NCI-H774 (cell line): Measurements from ENCODE around the gene RASGEF1C.
A peak's percentile ranks its signal among the peaks of the same experiment; 100 is the strongest.
"Not testable (repeated sequence)": the region's sequence is repeated elsewhere in the genome, so short reads cannot be mapped to it uniquely, and the experiment has no call there.

ENCODE experiments used
- DNase-seq: peaks from one replicate; lab custom pipeline; 2025; lab: John Stamatoyannopoulos, UW

RASGEF1C gene

DNA sequence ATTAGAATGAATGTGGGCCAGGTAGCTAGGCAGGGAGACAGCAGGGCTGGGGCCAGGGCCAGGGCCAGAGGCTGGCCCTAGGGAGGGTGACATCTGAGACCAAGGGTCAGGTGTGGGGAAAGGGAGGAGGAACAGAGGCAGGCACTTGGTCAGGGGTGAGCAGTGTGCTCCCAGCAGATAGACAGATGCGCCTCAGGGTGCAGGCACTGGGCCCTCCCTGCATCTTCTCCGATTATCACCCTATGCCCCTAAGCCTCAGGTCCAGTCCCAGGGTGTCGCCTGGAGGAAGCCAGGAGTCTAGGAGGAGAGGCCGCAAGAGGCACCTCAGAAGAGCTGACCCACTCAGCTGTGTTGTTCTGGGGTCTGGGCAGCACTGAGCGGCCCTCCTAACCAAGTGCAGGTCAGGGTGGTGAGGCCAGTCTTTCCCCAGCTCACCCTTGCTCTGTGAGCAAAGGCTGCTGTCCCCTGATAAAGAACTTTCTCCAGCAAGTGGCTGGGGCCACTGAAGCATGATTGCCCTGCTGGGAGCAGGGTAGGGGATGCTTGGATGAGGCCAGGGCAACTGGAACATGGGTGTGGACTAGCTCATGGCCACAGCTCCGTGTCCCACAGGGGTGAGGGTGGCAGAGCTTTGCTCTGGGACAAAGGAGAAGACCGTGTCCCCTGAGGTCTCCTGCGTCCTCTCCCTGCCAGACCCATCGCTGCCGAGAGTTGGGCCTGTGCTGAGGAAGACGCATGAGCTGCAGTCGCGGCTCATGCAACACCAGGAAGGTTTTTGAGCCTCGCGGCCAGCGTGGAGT is 2.1 kb upstream of the RASGEF1C start:
- no peak for DNase-seq

DNA sequence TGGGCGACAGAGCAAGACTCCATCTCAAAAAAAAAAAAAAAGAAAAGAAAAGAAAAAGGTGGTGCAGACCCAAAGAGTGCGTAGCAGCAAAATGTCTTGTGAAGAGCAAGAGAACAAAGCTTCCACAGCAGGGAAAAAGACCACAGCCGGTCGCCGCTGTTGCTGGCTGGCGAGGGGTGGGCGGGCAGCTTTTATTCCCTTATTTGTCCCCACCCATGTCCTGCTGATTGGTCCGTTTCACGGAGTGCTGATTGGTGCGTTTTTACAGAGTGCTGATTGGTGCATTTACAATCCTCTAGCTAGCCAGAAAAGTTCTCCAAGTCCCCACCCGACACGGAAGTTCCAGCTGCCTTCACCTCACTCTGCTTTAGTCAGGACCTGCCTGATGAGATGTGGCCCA is 1.1 kb upstream of the RASGEF1C start:
- not testable (repeated sequence) for DNase-seq

DNA sequence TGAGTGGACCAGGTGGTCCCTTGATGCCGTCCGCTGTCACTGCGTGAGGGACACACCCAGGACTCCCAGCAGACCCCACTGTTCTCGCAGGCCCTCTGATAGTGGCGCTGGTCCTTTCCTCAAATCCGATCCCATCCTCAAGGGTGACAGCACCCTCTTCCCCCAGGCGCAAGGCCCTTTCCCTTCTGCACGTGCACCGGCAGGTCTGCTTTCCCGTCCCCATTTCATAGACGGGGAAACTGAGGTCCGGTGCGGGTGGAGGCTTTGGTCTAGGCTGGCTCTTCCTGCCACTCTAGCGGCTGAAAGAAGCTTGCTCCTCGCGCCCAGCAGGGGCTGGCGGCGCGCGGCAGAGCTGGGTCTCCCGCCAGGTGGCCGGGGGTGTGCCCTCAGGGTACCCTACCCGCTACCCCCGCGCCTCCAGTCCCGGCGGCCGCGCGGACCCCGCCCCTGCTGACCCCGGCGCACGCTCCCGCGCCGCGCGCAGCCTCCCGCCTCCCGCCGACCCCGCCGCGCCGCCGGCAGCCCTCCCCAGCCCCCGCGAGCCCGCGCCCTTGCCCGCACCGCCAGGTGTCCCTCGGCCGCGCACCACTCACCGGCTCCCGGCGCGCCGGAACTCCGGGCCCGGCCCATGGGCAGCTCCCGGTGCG is 453 bp downstream of the RASGEF1C start:
- DNase-seq = no peak

DNA sequence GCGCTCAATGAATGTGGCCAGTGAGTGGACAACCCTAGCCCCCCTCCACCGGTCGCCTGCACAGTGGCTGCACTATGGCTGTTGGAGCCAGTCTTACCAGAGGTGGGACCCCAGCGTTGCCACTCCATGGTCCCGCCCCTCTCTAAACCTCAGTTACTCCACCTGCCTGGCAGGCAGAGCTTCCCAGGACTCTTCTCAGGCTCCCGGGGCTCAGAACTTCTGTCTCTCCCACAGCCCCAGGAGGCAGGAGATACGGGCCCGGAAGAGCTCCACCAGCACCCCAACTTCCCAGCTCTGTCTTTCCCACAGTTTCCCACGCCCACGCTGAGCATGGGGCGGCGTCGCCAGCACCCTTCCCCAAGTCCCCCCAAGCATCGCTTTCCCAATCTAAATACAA is 975 bp downstream of the RASGEF1C start:
- DNase-seq = no peak

DNA sequence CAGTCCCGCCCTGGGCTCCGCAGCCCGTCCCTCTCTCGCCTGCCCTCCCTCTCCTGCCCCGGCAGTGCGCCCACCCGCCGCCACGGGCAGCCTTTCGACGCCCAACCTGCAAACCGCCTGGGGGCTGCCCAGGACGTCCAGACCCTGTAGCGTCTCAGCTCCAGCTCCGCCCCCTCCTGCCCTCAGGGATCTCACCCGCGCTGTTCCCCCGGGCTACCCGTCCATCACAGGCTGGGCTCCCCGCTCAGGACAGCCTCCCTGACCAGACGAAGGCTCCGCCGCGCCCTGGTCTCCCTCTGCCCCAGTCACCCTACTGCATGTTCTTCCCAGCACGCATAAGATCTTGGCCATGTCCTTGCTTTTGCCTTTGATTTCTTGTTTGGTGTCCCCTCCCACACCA is 1.4 kb downstream of the RASGEF1C start:
- no peak for DNase-seq

DNA sequence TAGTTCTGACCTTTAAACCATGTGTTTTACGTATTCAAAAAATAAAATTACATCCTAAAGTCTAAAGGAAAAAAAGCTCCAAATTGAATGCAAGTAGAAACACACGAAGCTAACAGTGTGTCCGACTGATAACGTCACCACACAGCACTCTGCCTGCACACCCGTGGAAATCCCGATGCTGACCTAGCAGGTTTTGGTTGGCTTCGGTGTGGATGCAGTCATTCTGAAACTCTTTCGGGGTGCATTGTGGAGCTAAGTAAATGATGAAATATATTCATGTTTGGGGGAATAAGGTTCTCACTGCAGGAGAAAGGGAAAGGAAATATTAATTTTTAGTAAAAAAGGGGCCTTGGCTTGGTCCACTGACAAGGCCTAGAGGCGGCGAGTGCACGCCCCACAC is 2.0 kb downstream of the RASGEF1C start:
- DNase-seq = no peak

DNA sequence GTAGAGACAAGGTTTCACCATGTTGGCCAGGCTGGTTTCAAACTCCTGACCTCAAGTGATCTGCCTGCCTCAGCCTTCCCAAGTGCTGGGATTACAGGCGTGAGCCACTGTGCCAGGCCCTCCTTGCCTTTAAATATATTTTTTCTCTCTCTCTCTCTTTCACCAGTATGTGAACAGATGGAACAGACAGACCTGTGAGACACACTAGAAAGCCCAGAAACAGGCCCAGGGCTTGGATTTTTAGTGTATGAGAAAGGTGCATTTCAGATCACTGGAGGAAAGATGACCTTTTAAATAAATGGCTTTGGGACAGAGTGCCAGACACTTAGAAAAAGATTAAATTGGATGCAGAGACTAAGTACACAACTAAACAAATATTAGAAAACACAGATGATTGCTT is 3.1 kb downstream of the RASGEF1C start:
- DNase-seq = no peak

DNA sequence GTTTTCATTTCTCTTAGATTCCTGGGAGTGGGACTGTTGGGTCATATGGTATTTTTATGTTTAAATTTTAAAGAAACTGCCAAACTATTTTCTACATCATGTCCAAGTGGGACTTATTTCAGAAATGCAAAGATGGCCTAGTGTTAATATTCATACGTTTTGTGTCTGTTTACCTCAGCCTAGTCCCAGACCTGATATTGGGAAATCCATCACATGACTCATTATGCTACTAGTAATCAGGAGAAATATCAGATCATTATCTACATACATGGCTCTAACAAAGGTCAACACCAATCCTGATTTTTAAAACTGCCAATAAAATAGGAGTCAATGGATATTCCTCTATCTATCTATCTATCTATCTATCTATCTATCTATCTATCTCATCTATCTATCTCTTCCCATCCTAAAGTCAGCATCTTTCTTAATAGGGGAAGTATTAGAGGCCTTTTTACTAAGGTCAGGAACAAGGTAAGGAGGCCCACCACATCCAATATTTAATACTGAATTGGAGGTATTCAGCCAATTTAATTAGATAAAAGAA is 4.7 kb downstream of the RASGEF1C start:
- DNase-seq = no peak

DNA sequence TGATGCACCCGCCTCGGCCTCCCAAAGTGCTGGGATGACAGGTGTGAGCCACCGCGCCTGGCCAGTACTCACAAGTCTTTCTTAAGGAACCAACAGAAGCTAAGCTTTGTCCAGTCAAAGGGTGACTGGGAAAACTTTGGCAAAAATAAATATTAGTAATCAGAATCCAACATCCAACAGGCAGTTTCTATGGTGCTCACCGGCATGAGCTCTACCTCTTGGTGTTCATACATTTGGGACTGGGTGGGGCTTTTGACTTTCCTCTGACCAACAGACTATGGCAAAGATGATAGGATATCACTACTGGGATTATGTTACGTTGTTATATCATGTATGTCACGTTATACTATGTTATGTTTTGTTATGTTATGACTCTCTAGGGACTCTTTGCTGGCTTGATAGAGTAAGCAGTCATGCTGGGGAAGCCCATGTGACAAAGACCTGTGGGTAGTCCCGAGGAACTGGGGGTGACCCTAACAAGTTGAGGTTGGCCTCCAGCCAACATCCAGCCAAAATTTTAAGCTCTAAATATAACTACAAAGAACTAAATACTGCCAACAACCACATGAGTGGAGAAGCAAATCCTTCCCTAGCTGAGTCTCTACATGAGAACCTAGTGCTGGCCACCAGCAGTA is 6.0 kb downstream of the RASGEF1C start:
- DNase-seq = no peak

DNA sequence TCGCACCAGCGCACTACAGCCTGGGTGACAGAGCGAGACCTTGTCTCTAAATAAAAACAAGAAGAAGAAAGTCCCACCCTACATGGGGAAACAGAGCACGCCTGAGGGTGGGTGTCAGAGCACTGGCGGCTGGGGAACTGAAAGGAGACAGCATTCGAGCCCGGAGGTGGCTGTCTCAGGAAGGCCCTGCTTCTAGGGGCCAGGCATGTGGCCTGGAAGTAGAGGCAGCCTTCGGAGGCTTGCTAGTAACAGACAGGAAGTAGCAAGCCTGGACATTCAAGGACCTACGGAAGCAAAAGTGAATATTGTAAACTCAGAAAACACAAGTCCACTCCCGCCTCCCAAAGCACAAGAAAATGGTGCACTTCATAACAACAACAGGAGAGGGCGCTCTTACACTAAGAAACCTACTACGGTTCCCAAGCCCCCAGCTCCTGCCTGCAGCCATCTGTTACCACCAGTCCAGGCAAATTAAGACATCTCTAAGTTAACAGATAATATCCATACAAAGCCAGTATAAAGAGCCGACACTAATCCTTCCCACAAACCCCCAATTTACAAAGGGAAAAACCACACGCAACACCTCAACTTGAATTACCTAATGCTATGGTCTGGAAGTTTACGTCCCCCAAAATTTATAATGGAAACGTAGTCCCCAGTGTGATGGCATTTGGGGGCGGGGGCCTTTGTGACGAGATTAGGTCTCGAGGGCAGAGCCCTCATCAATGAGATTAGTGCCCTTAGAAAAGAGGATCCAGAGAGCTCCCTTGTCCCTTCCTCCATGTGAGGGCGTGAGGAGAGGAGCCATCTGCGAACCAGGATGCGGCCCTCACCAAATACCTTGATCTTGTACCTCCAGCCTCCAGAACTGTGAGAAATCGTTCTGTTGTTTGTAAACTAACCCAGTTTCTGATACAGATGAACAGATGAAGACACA is 7.7 kb downstream of the RASGEF1C start:
- DNase-seq = peak; percentile 38

DNA sequence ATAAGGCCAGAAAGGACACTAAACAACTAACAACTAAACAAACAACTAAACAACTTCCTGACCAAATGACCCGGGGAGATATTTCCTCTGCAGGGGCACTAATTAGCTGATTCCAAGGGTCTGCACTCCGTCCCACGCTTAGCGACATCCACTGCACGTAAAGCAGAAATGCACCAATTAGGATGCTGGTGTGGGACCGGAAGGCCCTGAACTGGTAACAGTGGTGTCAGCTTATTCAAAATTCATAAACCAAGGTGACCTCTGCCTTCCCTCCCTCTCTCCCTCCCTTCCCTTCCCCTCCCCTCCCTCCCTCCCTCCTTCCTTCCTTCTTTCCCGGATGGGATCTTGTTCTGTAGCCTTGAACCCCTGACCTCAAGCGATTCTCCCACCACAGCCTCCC is 9.6 kb downstream of the RASGEF1C start:
- no peak for DNase-seq

DNA sequence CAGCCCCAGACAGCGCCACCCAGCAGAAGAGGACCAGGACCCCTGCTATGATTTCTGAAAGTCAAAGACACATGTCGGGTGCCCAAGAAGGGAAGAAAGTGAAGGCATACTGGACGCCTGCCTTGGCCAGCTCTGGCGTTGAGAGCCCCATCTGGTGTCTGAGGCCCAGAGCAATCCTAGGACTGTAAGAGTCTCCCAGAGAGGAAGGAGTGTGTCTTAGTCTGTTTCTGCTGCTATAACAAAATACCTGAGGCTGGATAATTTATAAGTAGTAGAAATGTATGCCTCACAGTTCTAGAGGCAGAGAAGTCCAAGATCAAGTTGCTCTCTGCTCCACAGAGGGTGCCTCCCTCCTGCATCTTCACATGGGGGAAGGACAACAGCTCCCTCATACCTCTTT is 10.8 kb downstream of the RASGEF1C start:
- no peak for DNase-seq

DNA sequence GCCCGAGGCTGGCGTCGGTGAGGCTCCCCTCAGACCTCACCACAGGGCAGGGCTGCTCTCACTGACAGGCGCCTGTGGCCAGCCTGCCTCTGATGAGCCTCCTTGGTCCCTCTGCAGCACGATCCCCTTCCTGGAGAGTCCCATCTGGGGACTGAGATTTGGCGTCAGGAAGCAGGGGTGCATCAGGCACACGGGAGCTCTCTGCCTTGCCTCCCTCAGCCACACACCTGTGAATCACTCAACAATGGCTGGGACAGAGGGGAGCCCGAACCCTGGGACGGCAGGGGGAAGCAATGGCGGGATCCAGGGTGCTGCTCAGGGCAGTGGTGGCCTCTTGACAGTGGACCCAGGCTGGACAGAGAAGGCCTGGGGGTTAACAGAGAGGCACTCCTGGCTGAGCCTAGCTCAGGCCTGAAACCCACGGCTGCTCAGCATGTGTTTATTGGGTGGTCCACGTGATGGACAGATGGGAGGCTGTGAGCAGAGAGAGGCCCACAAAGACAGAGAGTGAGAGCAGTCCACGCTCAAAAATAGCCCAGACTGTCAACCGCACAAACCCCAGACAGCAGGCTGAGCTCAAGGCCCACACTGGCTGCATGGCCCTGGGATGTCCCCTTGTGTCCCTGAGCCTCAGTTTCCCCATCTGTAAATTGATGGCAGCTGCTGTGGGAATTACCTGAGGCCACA is 11.9 kb downstream of the RASGEF1C start:
- no peak for DNase-seq

DNA sequence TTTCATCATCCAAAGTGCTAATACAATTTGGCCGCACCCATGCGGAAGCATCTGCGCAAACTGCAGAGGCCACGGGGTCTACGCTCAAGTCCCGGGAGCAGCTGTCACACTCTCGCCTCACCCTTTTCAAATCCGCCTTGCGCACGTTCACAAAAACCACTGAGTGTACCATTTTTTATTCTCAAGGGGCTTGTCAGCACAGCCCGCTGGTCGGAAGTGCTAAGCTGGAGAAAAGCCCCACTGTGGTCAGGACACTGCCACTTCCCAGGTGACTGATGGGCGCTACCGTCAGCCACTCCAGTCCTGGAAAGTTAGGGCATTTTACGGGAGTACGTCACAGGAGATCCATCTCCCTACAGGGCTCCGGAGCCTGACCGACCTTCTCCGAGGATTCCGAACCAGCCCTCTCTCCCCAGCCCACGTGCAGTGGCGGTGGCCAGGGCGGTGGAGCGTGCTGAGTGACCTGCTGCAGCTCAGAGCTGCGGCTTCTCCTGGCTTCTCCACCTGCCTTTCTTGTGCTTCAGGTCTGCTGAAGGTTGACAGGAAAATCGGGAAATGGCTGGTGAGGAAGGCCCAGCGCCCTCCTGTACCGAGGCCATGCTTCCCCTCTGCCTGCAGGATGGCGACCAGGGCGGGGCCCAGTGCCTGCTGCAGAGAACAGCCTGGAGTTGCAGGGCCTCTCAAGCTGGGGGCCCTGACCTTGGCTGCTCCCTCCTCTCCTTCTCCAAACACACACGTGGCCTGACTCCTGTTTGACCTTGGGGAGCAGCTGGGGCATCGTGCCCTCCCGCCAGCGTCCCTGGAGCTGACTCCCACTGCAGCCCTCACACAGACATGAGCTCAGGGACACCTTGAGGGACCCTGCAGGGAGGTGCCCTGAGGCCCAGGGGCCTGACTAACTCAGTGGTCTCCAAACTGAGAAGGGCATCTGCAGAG is 14.3 kb downstream of the RASGEF1C start:
- DNase-seq = no peak

DNA sequence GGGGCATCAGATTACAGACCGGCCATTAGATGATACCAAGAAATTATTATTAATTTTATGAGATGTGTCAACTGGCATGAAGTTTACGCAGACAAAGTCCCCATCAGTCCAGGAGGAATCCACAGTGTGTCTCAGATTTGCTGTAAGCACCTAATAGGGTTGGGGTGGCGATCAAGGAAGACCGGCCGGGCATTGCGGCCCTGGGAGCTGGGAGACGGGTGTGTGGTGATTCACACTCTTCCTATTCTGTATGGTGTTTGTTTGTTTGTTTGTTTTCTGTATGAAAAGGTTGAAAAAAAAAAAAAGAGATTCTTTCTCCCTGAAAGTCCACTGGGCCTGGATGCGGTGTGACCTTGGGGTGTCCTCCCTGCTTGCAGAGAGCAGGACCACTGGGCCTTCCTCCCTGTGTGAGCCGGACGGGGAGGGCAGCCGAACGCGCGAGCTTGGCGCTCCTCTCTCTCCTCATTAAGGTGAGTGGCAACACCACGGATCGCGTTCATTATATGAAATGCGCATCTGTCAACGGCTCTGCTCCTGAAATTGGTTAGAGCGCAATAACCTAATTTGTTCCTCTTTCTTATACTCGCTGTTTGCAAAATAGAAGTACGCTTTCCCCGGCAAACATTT is 15.1 kb downstream of the RASGEF1C start:
- DNase-seq = no peak

DNA sequence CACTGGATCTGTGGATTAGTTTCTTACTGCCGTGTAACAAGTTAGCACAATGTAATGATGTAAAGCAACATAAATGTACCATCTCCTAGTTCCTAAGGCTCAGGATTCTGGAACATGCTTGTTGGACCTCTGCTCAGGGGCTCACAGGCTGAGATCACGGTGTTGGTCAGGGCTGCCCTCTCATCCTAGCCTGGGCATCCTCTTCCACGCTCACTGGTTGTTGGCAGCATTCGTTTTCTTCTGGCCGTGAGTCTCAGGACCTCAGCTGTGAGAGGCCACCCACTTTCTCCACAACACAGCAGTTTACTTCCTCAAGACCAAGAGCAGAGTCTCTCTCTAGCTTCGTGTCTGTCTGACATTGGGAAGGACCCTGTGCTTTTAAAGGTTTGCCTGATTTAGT is 17.3 kb downstream of the RASGEF1C start:
- DNase-seq = no peak

DNA sequence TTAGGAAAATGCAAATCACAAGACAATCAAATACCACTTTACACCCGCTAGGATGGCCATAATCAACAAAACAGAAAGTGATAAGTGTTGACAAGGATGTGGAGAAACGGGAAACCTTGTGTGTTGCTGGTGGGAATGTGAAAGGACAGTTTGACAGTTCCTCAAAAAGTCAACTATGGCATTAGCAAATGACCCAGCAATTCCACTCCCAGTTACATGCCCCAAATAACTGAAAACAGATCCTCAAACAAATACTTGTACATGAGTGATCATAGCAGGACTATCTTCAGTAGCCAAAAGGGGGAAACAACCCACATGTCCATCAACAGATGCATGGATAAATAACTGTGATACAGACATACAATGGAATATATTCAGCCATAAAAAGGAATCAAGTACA is 21.2 kb downstream of the RASGEF1C start:
- DNase-seq = no peak

DNA sequence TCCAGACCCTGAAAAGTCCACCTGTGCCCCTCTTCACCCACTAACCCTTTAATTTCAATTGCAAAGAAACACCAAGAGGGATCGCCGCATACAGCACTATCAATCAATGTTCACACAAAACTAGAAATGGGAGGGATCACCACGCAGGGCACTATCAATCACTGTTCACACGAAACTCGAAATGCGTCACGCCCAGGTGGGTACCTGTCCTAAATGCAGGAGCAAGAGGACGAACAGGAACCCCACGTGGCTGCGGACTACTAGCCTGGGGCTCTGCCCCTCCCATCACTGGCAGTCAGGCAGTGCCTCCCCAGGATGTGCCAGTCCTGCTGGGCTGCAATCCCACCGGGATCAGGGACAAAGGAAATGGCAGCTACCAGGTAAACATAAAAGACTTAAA is 28.2 kb downstream of the RASGEF1C start:
- no peak for DNase-seq

DNA sequence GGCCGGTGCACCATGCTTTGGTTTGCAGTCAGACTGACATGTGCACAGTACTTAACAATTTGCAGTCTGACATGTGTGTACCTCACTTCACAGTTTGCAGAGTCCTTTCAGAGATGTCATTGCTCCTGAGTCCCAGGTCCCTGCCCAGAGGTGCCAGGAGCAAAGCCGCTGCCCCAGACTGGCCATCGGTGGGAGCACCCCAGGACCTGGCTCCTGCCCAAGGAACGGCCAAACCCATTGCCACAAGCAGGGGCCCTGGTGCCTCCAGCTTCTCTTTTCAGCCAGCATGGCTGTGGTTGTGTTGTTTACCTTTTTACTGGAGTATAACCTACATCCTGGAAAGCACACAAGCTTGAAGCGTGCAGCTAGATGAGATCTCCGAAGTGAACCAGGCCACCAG is 28.6 kb downstream of the RASGEF1C start:
- no peak for DNase-seq
